ENCODE data around the gene AQP2.
A peak's percentile ranks its signal among the peaks of the same experiment; 100 is the strongest.

Gene AQP2

GRCh38 chr12:49957570-49957967 lies 7.0 kb downstream of the AQP2 start:
- DNase-seq, result no peak

GRCh38 chr12:49959685-49960473 lies 9.3 kb downstream of the AQP2 start:
- no peak for DNase-seq

GRCh38 chr12:49960474-49961110 lies 10.1 kb downstream of the AQP2 start:
- no peak for DNase-seq

GRCh38 chr12:49961111-49961922 lies 10.8 kb downstream of the AQP2 start, which contains the start of gene AQP5:
Gene AQP5 (plus strand): TSS chr12:49961872. CDS start chr12:49962018, 146 bp downstream.
- no peak for DNase-seq

GRCh38 chr12:49961993-49962764 lies 11.6 kb downstream of the AQP2 start:
- DNase-seq, result no peak

GRCh38 chr12:49962861-49963765 lies 12.6 kb downstream of the AQP2 start:
- no peak for DNase-seq

GRCh38 chr12:49963976-49964815 lies 13.7 kb downstream of the AQP2 start:
- DNase-seq, result no peak

- DNase-seq, result no peak
These were observed 14.5 kb downstream of the AQP2 start for GRCh38 chr12:49964849-49965624.

- DNase-seq, result no peak
These were observed 15.3 kb downstream of the AQP2 start for GRCh38 chr12:49965836-49966235.

- no peak for DNase-seq
These were observed 16.0 kb downstream of the AQP2 start for GRCh38 chr12:49966511-49967041.

- DNase-seq, result peak; percentile 95
These were observed 16.7 kb downstream of the AQP2 start for GRCh38 chr12:49967042-49967776.

- no peak for DNase-seq
These were observed 17.3 kb downstream of the AQP2 start for GRCh38 chr12:49967777-49968250.

GRCh38 chr12:49968471-49968870 lies 17.9 kb downstream of the AQP2 start:
- no peak for DNase-seq

- DNase-seq, result no peak
These were observed 18.5 kb downstream of the AQP2 start for GRCh38 chr12:49969027-49969426.

- no peak for DNase-seq
These were observed 19.3 kb downstream of the AQP2 start for GRCh38 chr12:49969651-49970429.

- DNase-seq, result no peak
These were observed 20.1 kb downstream of the AQP2 start for GRCh38 chr12:49970658-49971057.

GRCh38 chr12:49971141-49971540 lies 20.6 kb downstream of the AQP2 start:
- no peak for DNase-seq

GRCh38 chr12:49972129-49972528 lies 21.6 kb downstream of the AQP2 start:
- no peak for DNase-seq

Measured in activated gamma-delta T cell treated with Interleukin-2 at 50 U/mL for 16 hours (primary cell).